K562 (cell line): ENCODE measurements around the gene ABHD14A. TPM values are rescaled to one million over a fixed set of nuclear protein-coding genes. Genes with fewer than 3 reads are reported as not detected.

Experiments used
- ATAC-seq: fragments of 200-7000 bp; cut with Tn5 transposase; 3 replicates; pipeline ENCODE4 v1.9.1; 2020; ENCODE audit warnings: moderate library complexity
- BruUV-seq: library from RNA; stranded (reverse); fragments of 400-500 nt; replicated peaks from 2 replicates; lab custom pipeline; 2021; lab: Mats Ljungman, UMichigan
- CTCF ChIA-PET: fragments of 300-600 bp; formaldehyde crosslinking; extraction: SDS; loops from one replicate; lab custom pipeline; 2021; ENCODE audit warnings: low intra/inter-chr PET ratio; lab: Yijun Ruan, JAX
- POLR2A ChIA-PET: fragments of 300-600, 350-650 bp; sonication (Branson Sonifier 250); formaldehyde crosslinking; extraction: SDS; loops from one replicate; lab custom pipeline; 2021; ENCODE audit warnings: antibody characterized with exemption, inconsistent platforms; lab: Yijun Ruan, JAX
- DNase-seq, 4 experiments: peaks; one replicate each; pipeline versions ENCODE4 v3.0.0 to v3.0.0-alpha.2; 2011 to 2018; ENCODE audit warnings: low spot score in 3 of 4, mixed read lengths in 3 of 4; ENCODE audit errors: extremely low read depth in 1 of 4
- FAIRE-seq: peaks from 2 replicates; lab custom pipeline; 2011; peaks lifted over from hg19 to GRCh38; lab: Jason Lieb, UNC
- H2AFZ ChIP-seq: 2 replicates; pipeline ENCODE4 v1.6.0; 2011; ENCODE audit warnings: low read depth, low read length, control low read depth, inconsistent platforms
- H3K27ac ChIP-seq: fragments of 200-600 bp; 3 replicates; pipeline ENCODE4 v1.8.0; 2011; ENCODE audit warnings: low read depth, mild to moderate bottlenecking, control low read depth, inconsistent platforms, low read length, moderate library complexity, mixed read lengths; ENCODE audit errors: extremely low read depth
- H3K27me3 ChIP-seq, 2 experiments: fragments of 300-600 bp in 1 of 2; 2 replicates in 1 of 2; 3 replicates in 1 of 2; pipeline versions ENCODE4 v1.6.0 to v1.8.0; 2011; ENCODE audit warnings: inconsistent platforms in 2 of 2, low read length in 2 of 2, mild to moderate bottlenecking in 1 of 2, mixed read lengths in 1 of 2, moderate library complexity in 1 of 2; ENCODE audit not compliant: control insufficient read depth in 2 of 2, insufficient read depth in 2 of 2
- H3K36me3 ChIP-seq: fragments of 300-600 bp; 3 replicates; pipeline ENCODE4 v1.8.0; 2011; ENCODE audit warnings: mild to moderate bottlenecking, low read length, inconsistent platforms; ENCODE audit not compliant: control insufficient read depth, insufficient read depth
- H3K4me1 ChIP-seq, 2 experiments: fragments of 200-600 bp in 1 of 2; replicated peaks in 1 of 2; 2 replicates in 1 of 2; 3 replicates in 1 of 2; pipeline versions ENCODE4 v1.5.1 to v1.8.0; 2011; ENCODE audit warnings: inconsistent platforms in 2 of 2, low read length in 2 of 2, mild to moderate bottlenecking in 1 of 2, mixed read lengths in 1 of 2, moderate library complexity in 1 of 2; ENCODE audit not compliant: control insufficient read depth in 2 of 2, insufficient read depth in 2 of 2
- H3K4me2 ChIP-seq: 2 replicates; pipeline ENCODE4 v1.6.1; 2011; ENCODE audit warnings: low read length, control low read depth, inconsistent platforms, mixed read lengths; ENCODE audit not compliant: insufficient read depth
- H3K4me3 ChIP-seq: fragments of 200-600 bp; sonication (generic), shearing (Covaris generic); 2 replicates; pipeline ENCODE4 v1.5.1; 2016; ENCODE audit warnings: control low read depth, inconsistent platforms
- H3K79me2 ChIP-seq: fragments of 200-600 bp; 3 replicates; pipeline ENCODE4 v1.8.0; 2011; ENCODE audit warnings: low read length, inconsistent platforms; ENCODE audit not compliant: control insufficient read depth, insufficient read depth
- H3K9ac ChIP-seq, 2 experiments: 2 replicates each; pipeline versions ENCODE4 v1.6.0 to v1.6.1; 2011; ENCODE audit warnings: low read depth in 2 of 2, low read length in 2 of 2, control low read depth in 1 of 2, inconsistent platforms in 1 of 2, mild to moderate bottlenecking in 1 of 2, mixed read lengths in 1 of 2; ENCODE audit not compliant: insufficient read depth in 1 of 2
- H3K9me1 ChIP-seq: one replicate; pipeline ENCODE4 v1.6.0; 2011; ENCODE audit warnings: inconsistent platforms, mild to moderate bottlenecking, low read length, moderate library complexity; ENCODE audit not compliant: control insufficient read depth, insufficient read depth
- H3K9me3 ChIP-seq: replicated peaks from 2 replicates; pipeline ENCODE4 v1.5.1; 2011; ENCODE audit warnings: low read depth, low read length, inconsistent platforms; ENCODE audit not compliant: control insufficient read depth, insufficient read depth
- H4K20me1 ChIP-seq: replicated peaks from 2 replicates; pipeline ENCODE4 v1.6.1; 2011; ENCODE audit warnings: low read length, inconsistent platforms, mixed read lengths; ENCODE audit not compliant: control insufficient read depth, insufficient read depth
- SMAD2 ChIP-seq: fragments of 150-350 bp; IDR thresholded peaks from 2 replicates; pipeline ENCODE4 v1.6.1; 2014; ENCODE audit warnings: low read depth, mild to moderate bottlenecking, low read length
- YY1 ChIP-seq, 3 experiments: IDR thresholded peaks; 2 replicates each; pipeline ENCODE4 v1.6.1; 2011; ENCODE audit warnings: low read length in 2 of 3, mild to moderate bottlenecking in 2 of 3, moderate library complexity in 2 of 3, borderline replicate concordance in 1 of 3, control low read depth in 1 of 3, low read depth in 1 of 3; ENCODE audit not compliant: insufficient read depth in 3 of 3, insufficient replicate concordance in 2 of 3, control insufficient read depth in 1 of 3, insufficient read length in 1 of 3; ENCODE audit errors: extremely low read depth in 1 of 3
- WGBS: fragments of 100-300 bp; shearing (Covaris generic); methylation state at CpG from one replicate; pipeline ENCODE4 v1.1.6; 2016; ENCODE audit warnings: low coverage, mixed read lengths; ENCODE audit not compliant: insufficient coverage; ENCODE audit errors: missing lambda C conversion rate; 5-methylcytosine and 5-hydroxymethylcytosine counted together
- in situ Hi-C: fragments of 300-500 bp; cut with MboI; formaldehyde crosslinking; loops from 4 replicates; pipeline ENCODE4 v1.15.0; 2018; ENCODE audit warnings: inconsistent platforms, mixed read lengths
- intact Hi-C: fragments of 100-400 bp; cut with micrococcal nuclease; formaldehyde crosslinking; loops from 2 replicates; pipeline ENCODE4 v1.14.2; 2022
- polyA plus RNA-seq, 8 experiments: library from polyadenylated mRNA; depleted of rRNA in 4 of 8; stranded (reverse) in 5 of 8; unstranded in 3 of 8; fragments of >200 nt; fragmentation: Nextera tagmentation in 2 of 8; fragmentation: Illumina TruSeq in 1 of 8; extraction: Ambion mirVana in 2 of 8; extraction: Trizol in 1 of 8; gene quantifications; 2 replicates each; pipeline versions ENCODE4 v1.2.1 to v1.2.3, GENCODE V29; 2011 to 2014; ENCODE audit warnings: inconsistent platforms in 1 of 8, missing spikeins in 1 of 8
- total RNA-seq, 7 experiments: library from RNA; depleted of rRNA in 6 of 7; stranded (reverse); fragments of >200 nt in 6 of 7; fragmentation: Illumina TruSeq in 2 of 7; extraction: Trizol in 2 of 7; gene quantifications; 2 replicates each; pipeline versions ENCODE4 v1.2.1 to v1.2.3, GENCODE V29; 2011 to 2021; ENCODE audit warnings: low replicate concordance in 1 of 7

The ABHD14A gene
- total and polyA plus RNA-seq, 9 of the 15 experiments (the other 6 are each of a cell fraction or from before 2014, with no cell fraction given), result 0.90 to 10.5 (median 8.3) TPM

GRCh38 chr3:52013802-52014598 lies 39.1 kb downstream of the ABHD14A start:
- ChIA-PET CTCF (no interaction called here), POLR2A (interaction anchor here (0.5 to 1.3 kb wide), 4 partner anchors 15 to 66 kb away, joined by 3 to 6 read pairs (median 4); partner anchors contain the start of gene RPL29)
- H3K9ac ChIP-seq, result no peak overlapping the region
- H3K9me3 ChIP-seq, result no peaks in the 10 kb centered on the region
- no peaks in the 10 kb centered on the region for H3K79me2 ChIP-seq
- no peak overlapping the region for H3K27ac ChIP-seq
- no peaks in the 10 kb centered on the region for H3K36me3 ChIP-seq
- FAIRE-seq (no peak), DNase-seq (peak in 1 of 4 experiments; percentile 26), ATAC-seq (peak; percentile 80)
- in situ Hi-C loops, result loop anchor here (5.0 to 25.0 kb wide), 2 partner anchors 33 to 373 kb away; no protein-coding TSS in a partner anchor
- H4K20me1 ChIP-seq, result no peaks in the 10 kb centered on the region
- no peaks in the 10 kb centered on the region for H3K9me1 ChIP-seq
- WGBS, result 42% methylated on average over 3 of the region's 6 CpGs
- H3K4me2 ChIP-seq, result no peak overlapping the region
- peak overlapping the region; percentile 77 for H2AFZ ChIP-seq
- intact Hi-C loops, result no loop called here
- no peak overlapping the region for H3K4me3 ChIP-seq
- BruUV-seq, result no TSS peak
- peak in 1 of 3 experiments; percentile 11 for TF ChIP-seq YY1 (IDR thresholded peaks at IDR 0.05; ENCODE audit: borderline replicate concordance in 1 of 3, control insufficient read depth in 1 of 3, extremely low read depth in 1 of 3, insufficient read depth in 3 of 3, insufficient read length in 1 of 3, insufficient replicate concordance in 2 of 3, low read depth in 1 of 3, low read length in 2 of 3)
- no peak for TF ChIP-seq SMAD2
- no peaks in the 10 kb centered on the region for H3K27me3 ChIP-seq
- peaks cover 14 to 24% of the 10 kb centered on the region in 2 experiments; a peak in 4 of 5 replicates for H3K4me1 ChIP-seq
